GM23338 (cell line): ENCODE measurements around the gene SULF2. TPM values are rescaled to one million over a fixed set of nuclear protein-coding genes. Genes with fewer than 3 reads are reported as not detected.

Experiments
- ATAC-seq: fragments of 200-7000 bp; cut with Tn5 transposase; 3 replicates; pipeline ENCODE4 v1.9.1; 2020
- DNase-seq: peaks from one replicate; pipeline ENCODE4 v3.0.0-alpha.2; 2015; ENCODE audit warnings: low spot score
- H2AFZ ChIP-seq: fragments of 200-600 bp; sonication (generic); 2 replicates; pipeline ENCODE4 v1.8.0; 2016; ENCODE audit warnings: antibody characterized with exemption, mild to moderate bottlenecking, moderate library complexity
- H3F3A ChIP-seq: fragments of 200-600 bp; sonication (generic); replicated peaks from 2 replicates; pipeline ENCODE4 v1.8.0; 2017; ENCODE audit warnings: antibody characterized with exemption, mixed run types, low read depth
- H3K27ac ChIP-seq: fragments of 200-600 bp; sonication (generic); 2 replicates; pipeline ENCODE4 v1.6.1; 2016; ENCODE audit warnings: low read depth
- H3K27me3 ChIP-seq: fragments of 200-600 bp; sonication (generic); 2 replicates; pipeline ENCODE4 v1.8.0; 2016; ENCODE audit warnings: mild to moderate bottlenecking, mixed run types, moderate library complexity; ENCODE audit not compliant: insufficient read depth
- H3K36me3 ChIP-seq: fragments of 200-600 bp; sonication (generic); 2 replicates; pipeline ENCODE4 v1.8.0; 2016; ENCODE audit warnings: mild to moderate bottlenecking; ENCODE audit not compliant: insufficient read depth
- H3K4me1 ChIP-seq: fragments of 200-600 bp; sonication (generic); 2 replicates; pipeline ENCODE4 v1.8.0; 2016; ENCODE audit warnings: mild to moderate bottlenecking, moderate library complexity; ENCODE audit not compliant: insufficient read depth
- H3K4me2 ChIP-seq: fragments of 200-600 bp; sonication (generic); 2 replicates; pipeline ENCODE4 v1.7.1; 2017; ENCODE audit warnings: mixed run types
- H3K4me3 ChIP-seq: fragments of 200-600 bp; sonication (generic); 2 replicates; pipeline ENCODE4 v1.6.1; 2016; ENCODE audit warnings: mixed run types
- H3K79me2 ChIP-seq: fragments of 200-600 bp; sonication (generic); replicated peaks from 2 replicates; pipeline ENCODE4 v1.8.0; 2017; ENCODE audit warnings: mild to moderate bottlenecking; ENCODE audit not compliant: insufficient read depth
- H3K9me2 ChIP-seq: fragments of 200-600 bp; sonication (generic); 2 replicates; pipeline ENCODE4 v1.8.0; 2017; ENCODE audit not compliant: insufficient read depth
- H4K20me1 ChIP-seq: fragments of 200-600 bp; sonication (generic); replicated peaks from 2 replicates; pipeline ENCODE4 v1.8.0; 2017; ENCODE audit warnings: mild to moderate bottlenecking; ENCODE audit not compliant: insufficient read depth
- H3K27ac Mint-ChIP-seq: 2 replicates; pipeline ENCODE4 v1.8.0; 2020; ENCODE audit warnings: inconsistent platforms, mild to moderate bottlenecking, moderate library complexity, mixed read lengths
- H3K27me3 Mint-ChIP-seq: 3 replicates; pipeline ENCODE4 v1.8.0; 2022; ENCODE audit warnings: low read depth, mild to moderate bottlenecking, moderate library complexity, mixed read lengths, inconsistent platforms; ENCODE audit not compliant: insufficient read depth, poor library complexity
- H3K36me3 Mint-ChIP-seq: 3 replicates; pipeline ENCODE4 v1.8.0; 2021; ENCODE audit warnings: low read depth, mild to moderate bottlenecking, inconsistent platforms, moderate library complexity, mixed read lengths
- H3K4me1 Mint-ChIP-seq: 3 replicates; pipeline ENCODE4 v1.8.0; 2020; ENCODE audit warnings: mild to moderate bottlenecking, inconsistent platforms, mixed read lengths
- H3K4me3 Mint-ChIP-seq: 3 replicates; pipeline ENCODE4 v1.8.0; 2021; ENCODE audit warnings: moderate library complexity, mild to moderate bottlenecking, inconsistent platforms, mixed read lengths
- H3K9me3 Mint-ChIP-seq: 3 replicates; pipeline ENCODE4 v1.8.0; 2020; ENCODE audit warnings: moderate library complexity, mild to moderate bottlenecking, inconsistent platforms, mixed read lengths
- CTCF ChIP-seq, 2 experiments: fragments of 200-600 bp in 1 of 2; sonication (generic) in 1 of 2; conservative IDR thresholded peaks; 2 replicates each; pipeline versions ENCODE4 v1.5.1 to v1.6.1; 2016 to 2017; ENCODE audit warnings: antibody characterized with exemption in 2 of 2, low read depth in 2 of 2, mild to moderate bottlenecking in 2 of 2, moderate library complexity in 1 of 2
- EZH2phosphoT487 ChIP-seq: fragments of 200-600 bp; sonication (generic); IDR thresholded peaks from one replicate; pipeline ENCODE4 v1.8.1; 2018; ENCODE audit warnings: antibody characterized with exemption; ENCODE audit not compliant: unreplicated experiment
- JUNB ChIP-seq: IDR thresholded peaks from one replicate; pipeline ENCODE4 v1.6.1; 2016; ENCODE audit warnings: antibody characterized with exemption; ENCODE audit not compliant: unreplicated experiment
- NANOG ChIP-seq: IDR thresholded peaks from 2 replicates; pipeline ENCODE4 v1.6.1; 2016; ENCODE audit warnings: antibody characterized with exemption, borderline replicate concordance
- POLR2AphosphoS5 ChIP-seq: IDR thresholded peaks from 2 replicates; pipeline ENCODE4 v1.6.1; 2016; ENCODE audit warnings: antibody characterized with exemption, low read depth
- STAT1 ChIP-seq: IDR thresholded peaks from one replicate; pipeline ENCODE4 v1.6.1; 2016; ENCODE audit warnings: antibody characterized with exemption; ENCODE audit not compliant: unreplicated experiment
- ZNF114 ChIP-seq: fragments of 250-450 bp; sonication (Bioruptor Pico); IDR thresholded peaks from 2 replicates; pipeline ENCODE4 v1.5.0; 2020; ENCODE audit warnings: mild to moderate bottlenecking, moderate library complexity
- ZNF331 ChIP-seq: fragments of 250-450 bp; sonication (Bioruptor Pico); IDR thresholded peaks from 2 replicates; pipeline ENCODE4 v1.5.0; 2020; ENCODE audit warnings: low read depth, mild to moderate bottlenecking, moderate library complexity
- polyA plus RNA-seq: library from polyadenylated mRNA; unstranded; fragments of >200 nt; fragmentation: Nextera tagmentation; extraction: Ambion mirVana; gene quantifications from 2 replicates; pipeline ENCODE4 v1.2.1, GENCODE V29; 2016
- total RNA-seq: library from RNA; depleted of rRNA; stranded (reverse); fragments of >200 nt; shearing (Covaris generic); gene quantifications from 2 replicates; pipeline ENCODE4 v1.2.3, GENCODE V29; 2014
- TF ChIP-seq, protein P1 (sequence below): fragments of 250-450 bp; sonication (Bioruptor Pico); IDR thresholded peaks from 2 replicates; pipeline ENCODE4 v1.5.0; 2020; ENCODE audit warnings: mild to moderate bottlenecking, moderate library complexity
- TF ChIP-seq, protein P2 (sequence below): IDR thresholded peaks from one replicate; pipeline ENCODE4 v1.6.1; 2018; ENCODE audit warnings: antibody characterized with exemption; ENCODE audit not compliant: unreplicated experiment

SULF2 gene
- total and polyA plus RNA-seq, 2 experiments from 2014 or later = 9.5 to 20.7 TPM

GRCh38 chr20:47818016-47818415 is 32.7 kb upstream of the SULF2 start:
- ATAC-seq (no peak), DNase-seq (no peak)
- H3K4me1 Mint-ChIP-seq = peaks cover 8% of the 10 kb centered on the region
- Histone ChIP-seq H3K36me3 (no peaks in the 10 kb centered on the region), H3K9me2 (no peaks in the 10 kb centered on the region), H4K20me1 (no peaks in the 10 kb centered on the region), H3K27me3 (no peaks in the 10 kb centered on the region), H3K27ac (no peak overlapping the region), H3K79me2 (no peaks in the 10 kb centered on the region), H3K4me2 (no peak overlapping the region), H3F3A (no peaks in the 10 kb centered on the region), H2AFZ (no peak overlapping the region), H3K4me3 (no peak overlapping the region), H3K4me1 (no peaks in the 10 kb centered on the region)
- no peak for TF ChIP-seq JUNB
- TF ChIP-seq NANOG = no peak
- no peak for TF ChIP-seq STAT1
- TF ChIP-seq EZH2phosphoT487 = no peak
- no peak for TF ChIP-seq ZNF331 (CRISPR knock-in tag)
- TF ChIP-seq, protein P1, sequence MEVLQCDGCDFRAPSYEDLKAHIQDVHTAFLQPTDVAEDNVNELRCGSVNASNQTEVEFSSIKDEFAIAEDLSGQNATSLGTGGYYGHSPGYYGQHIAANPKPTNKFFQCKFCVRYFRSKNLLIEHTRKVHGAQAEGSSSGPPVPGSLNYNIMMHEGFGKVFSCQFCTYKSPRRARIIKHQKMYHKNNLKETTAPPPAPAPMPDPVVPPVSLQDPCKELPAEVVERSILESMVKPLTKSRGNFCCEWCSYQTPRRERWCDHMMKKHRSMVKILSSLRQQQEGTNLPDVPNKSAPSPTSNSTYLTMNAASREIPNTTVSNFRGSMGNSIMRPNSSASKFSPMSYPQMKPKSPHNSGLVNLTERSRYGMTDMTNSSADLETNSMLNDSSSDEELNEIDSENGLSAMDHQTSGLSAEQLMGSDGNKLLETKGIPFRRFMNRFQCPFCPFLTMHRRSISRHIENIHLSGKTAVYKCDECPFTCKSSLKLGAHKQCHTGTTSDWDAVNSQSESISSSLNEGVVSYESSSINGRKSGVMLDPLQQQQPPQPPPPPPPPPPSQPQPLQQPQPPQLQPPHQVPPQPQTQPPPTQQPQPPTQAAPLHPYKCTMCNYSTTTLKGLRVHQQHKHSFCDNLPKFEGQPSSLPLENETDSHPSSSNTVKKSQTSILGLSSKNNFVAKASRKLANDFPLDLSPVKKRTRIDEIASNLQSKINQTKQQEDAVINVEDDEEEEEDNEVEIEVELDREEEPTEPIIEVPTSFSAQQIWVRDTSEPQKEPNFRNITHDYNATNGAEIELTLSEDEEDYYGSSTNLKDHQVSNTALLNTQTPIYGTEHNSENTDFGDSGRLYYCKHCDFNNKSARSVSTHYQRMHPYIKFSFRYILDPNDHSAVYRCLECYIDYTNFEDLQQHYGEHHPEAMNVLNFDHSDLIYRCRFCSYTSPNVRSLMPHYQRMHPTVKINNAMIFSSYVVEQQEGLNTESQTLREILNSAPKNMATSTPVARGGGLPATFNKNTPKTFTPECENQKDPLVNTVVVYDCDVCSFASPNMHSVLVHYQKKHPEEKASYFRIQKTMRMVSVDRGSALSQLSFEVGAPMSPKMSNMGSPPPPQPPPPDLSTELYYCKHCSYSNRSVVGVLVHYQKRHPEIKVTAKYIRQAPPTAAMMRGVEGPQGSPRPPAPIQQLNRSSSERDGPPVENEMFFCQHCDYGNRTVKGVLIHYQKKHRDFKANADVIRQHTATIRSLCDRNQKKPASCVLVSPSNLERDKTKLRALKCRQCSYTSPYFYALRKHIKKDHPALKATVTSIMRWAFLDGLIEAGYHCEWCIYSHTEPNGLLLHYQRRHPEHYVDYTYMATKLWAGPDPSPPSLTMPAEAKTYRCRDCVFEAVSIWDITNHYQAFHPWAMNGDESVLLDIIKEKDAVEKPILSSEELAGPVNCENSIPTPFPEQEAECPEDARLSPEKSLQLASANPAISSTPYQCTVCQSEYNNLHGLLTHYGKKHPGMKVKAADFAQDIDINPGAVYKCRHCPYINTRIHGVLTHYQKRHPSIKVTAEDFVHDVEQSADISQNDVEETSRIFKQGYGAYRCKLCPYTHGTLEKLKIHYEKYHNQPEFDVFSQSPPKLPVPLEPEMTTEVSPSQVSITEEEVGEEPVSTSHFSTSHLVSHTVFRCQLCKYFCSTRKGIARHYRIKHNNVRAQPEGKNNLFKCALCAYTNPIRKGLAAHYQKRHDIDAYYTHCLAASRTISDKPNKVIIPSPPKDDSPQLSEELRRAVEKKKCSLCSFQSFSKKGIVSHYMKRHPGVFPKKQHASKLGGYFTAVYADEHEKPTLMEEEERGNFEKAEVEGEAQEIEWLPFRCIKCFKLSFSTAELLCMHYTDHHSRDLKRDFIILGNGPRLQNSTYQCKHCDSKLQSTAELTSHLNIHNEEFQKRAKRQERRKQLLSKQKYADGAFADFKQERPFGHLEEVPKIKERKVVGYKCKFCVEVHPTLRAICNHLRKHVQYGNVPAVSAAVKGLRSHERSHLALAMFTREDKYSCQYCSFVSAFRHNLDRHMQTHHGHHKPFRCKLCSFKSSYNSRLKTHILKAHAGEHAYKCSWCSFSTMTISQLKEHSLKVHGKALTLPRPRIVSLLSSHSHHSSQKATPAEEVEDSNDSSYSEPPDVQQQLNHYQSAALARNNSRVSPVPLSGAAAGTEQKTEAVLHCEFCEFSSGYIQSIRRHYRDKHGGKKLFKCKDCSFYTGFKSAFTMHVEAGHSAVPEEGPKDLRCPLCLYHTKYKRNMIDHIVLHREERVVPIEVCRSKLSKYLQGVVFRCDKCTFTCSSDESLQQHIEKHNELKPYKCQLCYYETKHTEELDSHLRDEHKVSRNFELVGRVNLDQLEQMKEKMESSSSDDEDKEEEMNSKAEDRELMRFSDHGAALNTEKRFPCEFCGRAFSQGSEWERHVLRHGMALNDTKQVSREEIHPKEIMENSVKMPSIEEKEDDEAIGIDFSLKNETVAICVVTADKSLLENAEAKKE (CRISPR knock-in tag) = no peak
- TF ChIP-seq ZNF114 (CRISPR knock-in tag) = no peak
- no peak for TF ChIP-seq CTCF (conservative IDR thresholded peaks at IDR 0.05; ENCODE audit: low read depth in 2 of 2)
- no peak for TF ChIP-seq POLR2AphosphoS5
- TF ChIP-seq, protein P2, sequence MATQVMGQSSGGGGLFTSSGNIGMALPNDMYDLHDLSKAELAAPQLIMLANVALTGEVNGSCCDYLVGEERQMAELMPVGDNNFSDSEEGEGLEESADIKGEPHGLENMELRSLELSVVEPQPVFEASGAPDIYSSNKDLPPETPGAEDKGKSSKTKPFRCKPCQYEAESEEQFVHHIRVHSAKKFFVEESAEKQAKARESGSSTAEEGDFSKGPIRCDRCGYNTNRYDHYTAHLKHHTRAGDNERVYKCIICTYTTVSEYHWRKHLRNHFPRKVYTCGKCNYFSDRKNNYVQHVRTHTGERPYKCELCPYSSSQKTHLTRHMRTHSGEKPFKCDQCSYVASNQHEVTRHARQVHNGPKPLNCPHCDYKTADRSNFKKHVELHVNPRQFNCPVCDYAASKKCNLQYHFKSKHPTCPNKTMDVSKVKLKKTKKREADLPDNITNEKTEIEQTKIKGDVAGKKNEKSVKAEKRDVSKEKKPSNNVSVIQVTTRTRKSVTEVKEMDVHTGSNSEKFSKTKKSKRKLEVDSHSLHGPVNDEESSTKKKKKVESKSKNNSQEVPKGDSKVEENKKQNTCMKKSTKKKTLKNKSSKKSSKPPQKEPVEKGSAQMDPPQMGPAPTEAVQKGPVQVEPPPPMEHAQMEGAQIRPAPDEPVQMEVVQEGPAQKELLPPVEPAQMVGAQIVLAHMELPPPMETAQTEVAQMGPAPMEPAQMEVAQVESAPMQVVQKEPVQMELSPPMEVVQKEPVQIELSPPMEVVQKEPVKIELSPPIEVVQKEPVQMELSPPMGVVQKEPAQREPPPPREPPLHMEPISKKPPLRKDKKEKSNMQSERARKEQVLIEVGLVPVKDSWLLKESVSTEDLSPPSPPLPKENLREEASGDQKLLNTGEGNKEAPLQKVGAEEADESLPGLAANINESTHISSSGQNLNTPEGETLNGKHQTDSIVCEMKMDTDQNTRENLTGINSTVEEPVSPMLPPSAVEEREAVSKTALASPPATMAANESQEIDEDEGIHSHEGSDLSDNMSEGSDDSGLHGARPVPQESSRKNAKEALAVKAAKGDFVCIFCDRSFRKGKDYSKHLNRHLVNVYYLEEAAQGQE = no peak
- no peak overlapping the region for H3K4me3 Mint-ChIP-seq
- no peaks in the 10 kb centered on the region; the same call in 2 of the 3 replicates for H3K36me3 Mint-ChIP-seq
- no peaks in the 10 kb centered on the region for H3K27me3 Mint-ChIP-seq
- no peak overlapping the region for H3K27ac Mint-ChIP-seq
- H3K9me3 Mint-ChIP-seq = no peaks in the 10 kb centered on the region; the same call in 2 of the 3 replicates
